ENCODE results near the gene NR1H3. TPM values are rescaled to one million over a fixed set of nuclear protein-coding genes. Genes with fewer than 3 reads are reported as not detected.

Gene NR1H3
- total and polyA plus RNA-seq, 7 donors, result 3.9 to 12.6 (median 6.2) TPM

GRCh38 chr11:47278769-47279168, 21.0 kb downstream of the NR1H3 start:
- TF ChIP-seq CTCF (IDR thresholded peaks at IDR 0.05), result no peak
- Histone ChIP-seq H3K36me3 (ENCODE audit: insufficient read depth in 1 of 2, low read depth in 1 of 2) (peaks cover 28 to 100% of the 10 kb centered on the region in 2 donors), H3K27ac (no peak overlapping the region), H3K9me3 (no peaks in the 10 kb centered on the region), H3K27me3 (ENCODE audit: insufficient read depth in 3 of 3, low read length in 2 of 3) (no peaks in the 10 kb centered on the region), H3K4me1 (peaks cover 14% of the 10 kb centered on the region), H3K4me3 (no peak overlapping the region)
- DNase-seq (no peak), ATAC-seq (no peak)
- 91 to 94% (median 93%) methylated on average over 4 of the region's 4 CpGs for WGBS, 3 donors
- intact Hi-C loops (cut with DNase I), result no loop called here

- ATAC-seq, result peak in 3 of 4 donors; percentile 51 to 85 (median 77)
- Histone ChIP-seq H3K27ac (no peak overlapping the region), H3K9me3 (no peaks in the 10 kb centered on the region), H3K4me1 (peaks cover 9% of the 10 kb centered on the region), H3K27me3 (ENCODE audit: insufficient read depth in 3 of 3, low read length in 2 of 3) (no peaks in the 10 kb centered on the region), H3K4me3 (no peak overlapping the region), H3K36me3 (ENCODE audit: insufficient read depth in 1 of 2, low read depth in 1 of 2) (peaks cover 38 to 100% of the 10 kb centered on the region in 2 donors)
- no peak for DNase-seq
- TF ChIP-seq CTCF (IDR thresholded peaks at IDR 0.05), result no peak
- intact Hi-C loops (cut with DNase I), result no loop called here
These were observed 22.3 kb downstream of the NR1H3 start for GRCh38 chr11:47280099-47280498.

GRCh38 chr11:47280860-47281259, 23.1 kb downstream of the NR1H3 start:
- Histone ChIP-seq H3K4me1 (peaks cover 9% of the 10 kb centered on the region), H3K4me3 (no peak overlapping the region), H3K36me3 (ENCODE audit: insufficient read depth in 1 of 2, low read depth in 1 of 2) (peaks cover 36 to 100% of the 10 kb centered on the region in 2 donors), H3K9me3 (no peaks in the 10 kb centered on the region), H3K27me3 (ENCODE audit: insufficient read depth in 3 of 3, low read length in 2 of 3) (no peaks in the 10 kb centered on the region), H3K27ac (no peak overlapping the region)
- WGBS, 3 donors, result 59 to 63% (median 61%) methylated on average over 5 of the region's 5 CpGs
- no peak for TF ChIP-seq CTCF (IDR thresholded peaks at IDR 0.05)
- ATAC-seq (no peak), DNase-seq (no peak)
- intact Hi-C loops (cut with DNase I), result no loop called here

- no peaks in the 10 kb centered on the region for H3K9me3 ChIP-seq
- ATAC-seq, result no peak
- no peak overlapping the region for H3K27ac ChIP-seq
- no peak overlapping the region for H3K4me3 ChIP-seq
- intact Hi-C loops (cut with DNase I), result no loop called here
- 91 to 96% (median 92%) methylated on average over 7 of the region's 7 CpGs for WGBS, 3 donors
- no peak for DNase-seq
- H3K27me3 ChIP-seq (ENCODE audit: insufficient read depth in 3 of 3, low read length in 2 of 3), result no peaks in the 10 kb centered on the region
- H3K4me1 ChIP-seq, result peaks cover 9% of the 10 kb centered on the region
- TF ChIP-seq CTCF (IDR thresholded peaks at IDR 0.05), result no peak
- peaks cover 29 to 100% of the 10 kb centered on the region in 2 donors for H3K36me3 ChIP-seq (ENCODE audit: insufficient read depth in 1 of 2, low read depth in 1 of 2)
These were observed 24.7 kb downstream of the NR1H3 start for GRCh38 chr11:47282462-47282861.

- intact Hi-C loops (cut with DNase I), result no loop called here
These were observed 26.4 kb downstream of the NR1H3 start for GRCh38 chr11:47284151-47284550.

More at GRCh38 chr11:47284151-47284550, 26.4 kb downstream of the NR1H3 start:
- Histone ChIP-seq H3K9me3 (no peaks in the 10 kb centered on the region), H3K36me3 (ENCODE audit: insufficient read depth in 1 of 2, low read depth in 1 of 2) (peaks cover 23 to 93% of the 10 kb centered on the region in 2 donors), H3K4me3 (no peak overlapping the region), H3K27ac (no peak overlapping the region), H3K27me3 (ENCODE audit: insufficient read depth in 3 of 3, low read length in 2 of 3) (no peaks in the 10 kb centered on the region), H3K4me1 (peaks cover 14% of the 10 kb centered on the region)
- DNase-seq (no peak), ATAC-seq (no peak)
- TF ChIP-seq CTCF (IDR thresholded peaks at IDR 0.05), result no peak
- WGBS, 3 donors, result 92 to 99% (median 94%) methylated on average over 4 of the region's 4 CpGs
